CD14-positive monocyte (primary cell): Measurements from ENCODE around the gene KMT2C. TPM values are rescaled to one million over a fixed set of nuclear protein-coding genes. Genes with fewer than 3 reads are reported as not detected.

Source experiments
- DNase-seq, 3 donors: peaks; one replicate each; pipeline ENCODE4 v3.0.0-alpha.2; 2011 to 2022
- H2AFZ ChIP-seq: 2 replicates; pipeline ENCODE4 v1.6.0; 2012; ENCODE audit warnings: mild to moderate bottlenecking, low read depth, low read length, inconsistent platforms; ENCODE audit not compliant: insufficient read depth, poor library complexity, severe bottlenecking
- H3K27ac ChIP-seq, 2 donors: 1 replicate in 1 of 2; 2 replicates in 1 of 2; pipeline ENCODE4 v1.5.1; 2012 to 2013; ENCODE audit warnings: low read length in 2 of 2, control low read depth in 1 of 2, inconsistent platforms in 1 of 2, low read depth in 1 of 2, mild to moderate bottlenecking in 1 of 2
- H3K27me3 ChIP-seq, 2 donors: one replicate each; pipeline versions ENCODE4 v1.6.0 to v1.6.1; 2011 to 2013; ENCODE audit warnings: low read length in 2 of 2; ENCODE audit not compliant: control insufficient read depth in 2 of 2, insufficient read depth in 2 of 2
- H3K36me3 ChIP-seq, 2 donors: replicated peaks in 1 of 2; 1 replicate in 1 of 2; 2 replicates in 1 of 2; pipeline versions ENCODE4 v1.5.1 to v1.6.1; 2012 to 2013; ENCODE audit warnings: low read length in 2 of 2, control low read depth in 1 of 2, inconsistent platforms in 1 of 2, mild to moderate bottlenecking in 1 of 2; ENCODE audit not compliant: insufficient read depth in 2 of 2, control insufficient read depth in 1 of 2
- H3K4me1 ChIP-seq, 2 donors: 1 replicate in 1 of 2; 2 replicates in 1 of 2; pipeline versions ENCODE4 v1.5.1 to v1.6.1; 2012 to 2013; ENCODE audit warnings: low read length in 2 of 2, control low read depth in 1 of 2, inconsistent platforms in 1 of 2, mild to moderate bottlenecking in 1 of 2, moderate library complexity in 1 of 2; ENCODE audit not compliant: insufficient read depth in 2 of 2, control insufficient read depth in 1 of 2
- H3K4me2 ChIP-seq: replicated peaks from 2 replicates; pipeline ENCODE3; 2012; ENCODE audit warnings: low read length, moderate library complexity, mild to moderate bottlenecking; ENCODE audit not compliant: poor library complexity, severe bottlenecking; ENCODE audit errors: extremely low read depth
- H3K4me3 ChIP-seq, 3 experiments: fragments of 200-600 bp in 1 of 3; sonication (generic) in 1 of 3; replicated peaks in 1 of 3; 1 replicate in 2 of 3; 2 replicates in 1 of 3; pipeline ENCODE4 v1.5.1; 2011 to 2013; ENCODE audit warnings: low read length in 3 of 3, mild to moderate bottlenecking in 3 of 3, control low read depth in 2 of 3, low read depth in 2 of 3, inconsistent platforms in 1 of 3, moderate library complexity in 1 of 3
- H3K79me2 ChIP-seq: 2 replicates; pipeline ENCODE4 v1.6.0; 2012; ENCODE audit warnings: mild to moderate bottlenecking, control low read depth, inconsistent platforms, low read length, moderate library complexity; ENCODE audit not compliant: insufficient read depth
- H3K9ac ChIP-seq: 2 replicates; pipeline ENCODE4 v1.6.0; 2017; ENCODE audit warnings: low read length, mild to moderate bottlenecking; ENCODE audit not compliant: insufficient read depth, poor library complexity, severe bottlenecking
- H3K9me3 ChIP-seq, 2 donors: replicated peaks in 1 of 2; 1 replicate in 1 of 2; 2 replicates in 1 of 2; pipeline versions ENCODE4 v1.5.1 to v1.6.1; 2012 to 2013; ENCODE audit warnings: low read length in 2 of 2, control low read depth in 1 of 2; ENCODE audit not compliant: control insufficient read depth in 1 of 2, insufficient read depth in 1 of 2
- H4K20me1 ChIP-seq: 2 replicates; pipeline ENCODE4 v1.6.0; 2012; ENCODE audit warnings: mild to moderate bottlenecking, low read length, control low read depth, moderate library complexity; ENCODE audit not compliant: insufficient read depth
- H3K27ac Mint-ChIP-seq, 7 donors: one replicate each; pipeline ENCODE4 v1.8.0; 2020; ENCODE audit warnings: mild to moderate bottlenecking in 7 of 7, mixed read lengths in 7 of 7, moderate library complexity in 6 of 7, inconsistent platforms in 2 of 7
- H3K27me3 Mint-ChIP-seq, 3 donors: one replicate each; pipeline ENCODE4 v1.8.0; 2021 to 2022; ENCODE audit warnings: low read depth in 3 of 3, mild to moderate bottlenecking in 3 of 3, mixed read lengths in 3 of 3, moderate library complexity in 3 of 3, inconsistent platforms in 1 of 3
- H3K36me3 Mint-ChIP-seq, 2 donors: one replicate each; pipeline ENCODE4 v1.8.0; 2020; ENCODE audit warnings: mixed read lengths in 2 of 2, inconsistent platforms in 1 of 2, mild to moderate bottlenecking in 1 of 2
- H3K4me1 Mint-ChIP-seq: one replicate; pipeline ENCODE4 v1.8.0; 2020; ENCODE audit warnings: mild to moderate bottlenecking, mixed read lengths
- H3K4me3 Mint-ChIP-seq, 2 donors: one replicate each; pipeline ENCODE4 v1.8.0; 2020; ENCODE audit warnings: mild to moderate bottlenecking in 2 of 2, mixed read lengths in 2 of 2, moderate library complexity in 1 of 2
- H3K9me3 Mint-ChIP-seq, 7 donors: one replicate each; pipeline ENCODE4 v1.8.0; 2020 to 2022; ENCODE audit warnings: mixed read lengths in 7 of 7, mild to moderate bottlenecking in 6 of 7, moderate library complexity in 6 of 7, inconsistent platforms in 2 of 7
- WGBS: methylation state at CpG from one replicate; pipeline ENCODE4 v1.1.5; 2013; ENCODE audit warnings: missing lambda C conversion rate; ENCODE audit not compliant: insufficient coverage; 5-methylcytosine and 5-hydroxymethylcytosine counted together
- intact Hi-C, 2 donors: fragments of 100-400 bp; cut with micrococcal nuclease; formaldehyde crosslinking; loops; one replicate each; pipeline versions ENCODE4 v1.15.0 to v1.15.1; 2023
- polyA plus RNA-seq, 3 donors: library from polyadenylated mRNA; depleted of rRNA in 1 of 3; unstranded in 2 of 3; stranded (reverse) in 1 of 3; fragments of 300-500 nt in 2 of 3; fragments of >200 nt in 1 of 3; fragmentation: Illumina TruSeq in 2 of 3; gene quantifications; 1 replicate in 2 of 3; 2 replicates in 1 of 3; pipeline ENCODE4 v1.2.3, GENCODE V29; 2012 to 2021
- TF ChIP-seq, protein P1 (sequence below): fragments of 200-600 bp; IDR thresholded peaks from one replicate; pipeline ENCODE4 v1.8.0; 2022; ENCODE audit warnings: antibody characterized with exemption, mild to moderate bottlenecking

KMT2C gene
- polyA plus RNA-seq, 3 donors, result 4.5 to 26.1 (median 7.3) TPM

DNA sequence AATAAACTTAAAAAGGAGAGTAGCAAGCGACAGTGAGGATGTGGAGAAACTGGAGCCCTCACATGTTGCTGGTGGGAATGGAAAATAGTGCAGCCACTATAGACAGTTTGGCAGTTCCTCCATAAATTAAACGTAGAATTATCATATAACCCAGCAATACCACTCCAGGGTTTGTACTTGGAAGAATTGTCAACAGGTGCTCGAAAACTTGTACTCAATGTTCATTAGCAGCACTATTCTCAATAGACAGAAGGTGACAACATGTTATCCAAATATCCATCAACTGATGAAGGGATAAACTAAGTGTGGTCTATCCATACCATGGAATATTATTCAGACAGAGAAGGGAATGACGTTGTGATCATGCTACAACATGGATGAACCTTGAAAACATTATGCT, 338.5 kb downstream of the KMT2C start:
- no peak overlapping the region for H3K4me3 Mint-ChIP-seq
- intact Hi-C loops, result no loop called here

DNA sequence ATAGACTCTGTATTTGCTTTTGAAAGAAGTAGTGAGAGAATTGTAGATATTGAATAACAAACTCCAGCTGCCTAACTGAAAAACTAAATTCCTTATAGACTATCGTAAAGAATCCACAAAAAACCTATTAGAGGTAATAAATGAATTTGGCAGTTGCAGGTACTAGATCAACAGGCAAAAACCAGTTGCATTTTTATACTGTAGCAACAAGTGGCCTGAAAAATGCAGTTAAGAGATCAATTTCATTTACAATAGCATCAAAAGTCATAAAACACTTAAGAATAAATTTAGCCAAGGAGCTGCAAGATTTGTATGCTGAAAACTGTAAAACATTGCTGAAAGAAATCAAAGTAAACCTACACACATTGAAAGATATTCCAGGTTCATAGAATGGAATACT, 340.0 kb downstream of the KMT2C start:
- TF ChIP-seq, protein P1, sequence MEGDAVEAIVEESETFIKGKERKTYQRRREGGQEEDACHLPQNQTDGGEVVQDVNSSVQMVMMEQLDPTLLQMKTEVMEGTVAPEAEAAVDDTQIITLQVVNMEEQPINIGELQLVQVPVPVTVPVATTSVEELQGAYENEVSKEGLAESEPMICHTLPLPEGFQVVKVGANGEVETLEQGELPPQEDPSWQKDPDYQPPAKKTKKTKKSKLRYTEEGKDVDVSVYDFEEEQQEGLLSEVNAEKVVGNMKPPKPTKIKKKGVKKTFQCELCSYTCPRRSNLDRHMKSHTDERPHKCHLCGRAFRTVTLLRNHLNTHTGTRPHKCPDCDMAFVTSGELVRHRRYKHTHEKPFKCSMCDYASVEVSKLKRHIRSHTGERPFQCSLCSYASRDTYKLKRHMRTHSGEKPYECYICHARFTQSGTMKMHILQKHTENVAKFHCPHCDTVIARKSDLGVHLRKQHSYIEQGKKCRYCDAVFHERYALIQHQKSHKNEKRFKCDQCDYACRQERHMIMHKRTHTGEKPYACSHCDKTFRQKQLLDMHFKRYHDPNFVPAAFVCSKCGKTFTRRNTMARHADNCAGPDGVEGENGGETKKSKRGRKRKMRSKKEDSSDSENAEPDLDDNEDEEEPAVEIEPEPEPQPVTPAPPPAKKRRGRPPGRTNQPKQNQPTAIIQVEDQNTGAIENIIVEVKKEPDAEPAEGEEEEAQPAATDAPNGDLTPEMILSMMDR, result no peak
- no CpG with 5 or more reads among the region's 1 CpG for WGBS

More for the DNA sequence above, 338.5 kb downstream of the KMT2C start:
- Mint-ChIP-seq H3K9me3 (no peaks in the 10 kb centered on the region), H3K36me3 (peaks cover 21 to 27% of the 10 kb centered on the region in 2 donors), H3K4me1 (no peaks in the 10 kb centered on the region), H3K27ac (no peak overlapping the region), H3K27me3 (no peaks in the 10 kb centered on the region)
- Histone ChIP-seq H3K9ac (no peak overlapping the region), H3K4me1 (no peaks in the 10 kb centered on the region), H3K79me2 (no peaks in the 10 kb centered on the region), H3K4me3 (no peak overlapping the region), H3K27me3 (no peaks in the 10 kb centered on the region), H3K4me2 (no peak overlapping the region), H3K9me3 (no peaks in the 10 kb centered on the region), H3K27ac (no peak overlapping the region), H3K36me3 (peaks cover 9 to 22% of the 10 kb centered on the region in 2 donors), H2AFZ (no peak overlapping the region), H4K20me1 (no peaks in the 10 kb centered on the region)
- TF ChIP-seq, protein P1, result no peak
- no peak for DNase-seq
- WGBS, result no CpG with 5 or more reads among the region's 4 CpGs

More for the DNA sequence above, 340.0 kb downstream of the KMT2C start:
- intact Hi-C loops, result no loop called here
- no peak overlapping the region for H3K4me3 ChIP-seq
- no peak overlapping the region for H2AFZ ChIP-seq
- H3K27ac Mint-ChIP-seq, result no peak overlapping the region
- H3K9me3 ChIP-seq, result no peaks in the 10 kb centered on the region
- H3K27me3 ChIP-seq, result no peaks in the 10 kb centered on the region
- no peak for DNase-seq
- H3K79me2 ChIP-seq, result no peaks in the 10 kb centered on the region
- H3K9ac ChIP-seq, result no peak overlapping the region
- no peak overlapping the region for H3K27ac ChIP-seq
- no peaks in the 10 kb centered on the region for H3K4me1 Mint-ChIP-seq
- H3K4me2 ChIP-seq, result no peak overlapping the region
- H3K36me3 ChIP-seq, result peaks cover 7 to 11% of the 10 kb centered on the region in 2 donors
- H3K36me3 Mint-ChIP-seq, result peaks cover 14% of the 10 kb centered on the region in 2 donors
- no peaks in the 10 kb centered on the region for H3K4me1 ChIP-seq
- peaks cover 0 to 2% (median 0%) of the 10 kb centered on the region in 7 donors for H3K9me3 Mint-ChIP-seq
- H3K4me3 Mint-ChIP-seq, result no peak overlapping the region
- no peaks in the 10 kb centered on the region for H3K27me3 Mint-ChIP-seq
- H4K20me1 ChIP-seq, result no peaks in the 10 kb centered on the region
